Measurements from ENCODE around the gene PIK3CB. TPM values are rescaled to one million over a fixed set of nuclear protein-coding genes. Genes with fewer than 3 reads are reported as not detected.

The PIK3CB gene
- total RNA-seq, 1 experiment from 2014 or later: 35.6 TPM

GRCh38 chr3:138692152-138692551, 142.6 kb downstream of the PIK3CB start:
- Histone ChIP-seq H3K79me1 (ENCODE audit: insufficient read depth, low read depth, low read length, poor library complexity, severe bottlenecking) (no peaks in the 10 kb centered on the region), H2BK20ac (ENCODE audit: low read depth, low read length, poor library complexity, severe bottlenecking) (no peak overlapping the region), H2BK15ac (ENCODE audit: low read depth, low read length) (no peak overlapping the region), H3K9me3 (ENCODE audit: control insufficient read depth, low read depth, low read length) (no peaks in the 10 kb centered on the region), H2BK5ac (ENCODE audit: insufficient read length, low read length) (no peak overlapping the region), H4K91ac (ENCODE audit: insufficient read length, low read depth, low read length) (no peak overlapping the region), H3K4ac (ENCODE audit: low read depth, low read length) (no peak overlapping the region), H3K18ac (ENCODE audit: insufficient read length, low read depth, low read length) (no peak overlapping the region), H3K56ac (ENCODE audit: insufficient read length, low read depth, low read length) (no peak overlapping the region), H3T11ph (ENCODE audit: low read length) (no peak overlapping the region), H3K9ac (ENCODE audit: extremely low read depth, insufficient read length, low read length) (no peak overlapping the region), H3K4me2 (ENCODE audit: insufficient read depth, insufficient read length, low read length) (no peak overlapping the region), H2AFZ (ENCODE audit: low read length) (no peak overlapping the region), H3K4me1 (ENCODE audit: insufficient read depth, low read length) (no peaks in the 10 kb centered on the region), H3K27me3 (ENCODE audit: insufficient read depth, low read length) (no peaks in the 10 kb centered on the region), H4K5ac (ENCODE audit: insufficient read length, low read depth, low read length) (no peak overlapping the region), H3K23me2 (ENCODE audit: insufficient read length, low read depth, low read length, poor library complexity, severe bottlenecking) (no peaks in the 10 kb centered on the region), H4K8ac (replicated peaks; ENCODE audit: insufficient read length, low read depth, low read length) (no peak overlapping the region), H4K20me1 (ENCODE audit: control insufficient read depth, insufficient read depth, insufficient read length) (no peaks in the 10 kb centered on the region), H3K23ac (ENCODE audit: insufficient read length, low read depth, low read length) (no peak overlapping the region), H2AK5ac (ENCODE audit: insufficient read length, low read length) (no peak overlapping the region), H3K79me2 (ENCODE audit: insufficient read depth, low read length) (no peaks in the 10 kb centered on the region), H3K27ac (ENCODE audit: insufficient read length, low read depth, low read length) (no peak overlapping the region), H3K14ac (ENCODE audit: insufficient read depth, low read length) (no peak overlapping the region), H2BK120ac (ENCODE audit: low read depth, low read length, poor library complexity, severe bottlenecking) (no peak overlapping the region), H2BK12ac (ENCODE audit: insufficient read length, low read depth, low read length) (no peak overlapping the region)
- Mint-ChIP-seq H3K4me3 (no peak overlapping the region), H3K27ac (no peak overlapping the region), H3K36me3 (ENCODE audit: insufficient read depth in 1 of 3, low read depth in 3 of 3) (peaks cover 2 to 20% (median 16%) of the 10 kb centered on the region in 3 experiments; a peak in 5 of 7 replicates), H3K4me1 (no peaks in the 10 kb centered on the region), H3K27me3 (ENCODE audit: low read depth) (no peaks in the 10 kb centered on the region), H3K9me3 (no peaks in the 10 kb centered on the region)
- no CpG with 5 or more reads among the region's 3 CpGs for WGBS (ENCODE audit: extremely low coverage, insufficient read length, low lambda C conversion rate)
- DNase-seq: no peak
- no peak for TF ChIP-seq CTCF (conservative IDR thresholded peaks at IDR 0.05)
